Breast epithelium (tissue), 3 donors: ENCODE measurements around the gene DNAJC27.

Experiments
- POLR2A ChIP-seq: fragments of 450-650 bp; IDR thresholded peaks from one replicate; pipeline ENCODE4 v1.6.1; 2016; ENCODE audit warnings: antibody characterized with exemption, mild to moderate bottlenecking, moderate library complexity
- POLR2AphosphoS5 ChIP-seq, 3 donors: sonication (generic); formaldehyde crosslinking; IDR thresholded peaks; one replicate each; pipeline ENCODE4 v1.6.1; 2017; ENCODE audit warnings: antibody characterized with exemption in 3 of 3
- TF ChIP-seq, protein P1 (sequence below), 3 donors: fragments of 450-650 bp; IDR thresholded peaks; one replicate each; pipeline ENCODE4 v1.5.1; 2016 to 2017; ENCODE audit warnings: antibody characterized with exemption in 3 of 3, mild to moderate bottlenecking in 3 of 3, moderate library complexity in 3 of 3

DNA sequence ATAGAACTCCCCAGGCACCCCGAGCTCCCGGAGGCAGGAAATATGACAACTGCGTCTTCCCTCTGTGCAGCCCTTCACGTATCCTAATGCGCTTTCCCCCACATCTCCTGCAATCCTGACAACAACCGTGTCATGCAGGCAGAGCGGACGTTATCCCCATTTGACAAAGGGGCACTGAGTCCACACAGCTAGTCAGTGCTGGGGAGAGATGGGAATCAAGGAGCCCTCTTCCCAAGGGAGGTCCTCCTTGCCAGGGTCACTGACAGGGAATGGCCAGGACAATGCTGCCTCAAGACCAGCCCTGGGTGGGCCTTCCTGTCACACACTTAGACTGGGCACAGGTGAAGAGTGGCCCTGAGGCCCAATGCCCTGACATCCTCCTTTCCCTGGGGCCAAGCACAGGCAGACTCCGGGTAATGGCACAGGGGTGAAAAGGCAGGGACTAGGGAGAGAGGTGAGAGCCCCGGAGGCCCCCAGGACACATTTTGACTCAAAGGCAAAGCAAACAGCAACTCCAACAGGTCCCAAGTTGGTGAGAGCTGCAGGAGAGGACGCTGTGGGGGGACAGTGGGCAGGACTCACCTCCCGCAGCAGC lies 53.9 kb downstream of the DNAJC27 start:
- TF ChIP-seq, protein P1, sequence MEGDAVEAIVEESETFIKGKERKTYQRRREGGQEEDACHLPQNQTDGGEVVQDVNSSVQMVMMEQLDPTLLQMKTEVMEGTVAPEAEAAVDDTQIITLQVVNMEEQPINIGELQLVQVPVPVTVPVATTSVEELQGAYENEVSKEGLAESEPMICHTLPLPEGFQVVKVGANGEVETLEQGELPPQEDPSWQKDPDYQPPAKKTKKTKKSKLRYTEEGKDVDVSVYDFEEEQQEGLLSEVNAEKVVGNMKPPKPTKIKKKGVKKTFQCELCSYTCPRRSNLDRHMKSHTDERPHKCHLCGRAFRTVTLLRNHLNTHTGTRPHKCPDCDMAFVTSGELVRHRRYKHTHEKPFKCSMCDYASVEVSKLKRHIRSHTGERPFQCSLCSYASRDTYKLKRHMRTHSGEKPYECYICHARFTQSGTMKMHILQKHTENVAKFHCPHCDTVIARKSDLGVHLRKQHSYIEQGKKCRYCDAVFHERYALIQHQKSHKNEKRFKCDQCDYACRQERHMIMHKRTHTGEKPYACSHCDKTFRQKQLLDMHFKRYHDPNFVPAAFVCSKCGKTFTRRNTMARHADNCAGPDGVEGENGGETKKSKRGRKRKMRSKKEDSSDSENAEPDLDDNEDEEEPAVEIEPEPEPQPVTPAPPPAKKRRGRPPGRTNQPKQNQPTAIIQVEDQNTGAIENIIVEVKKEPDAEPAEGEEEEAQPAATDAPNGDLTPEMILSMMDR (IDR thresholded peaks at IDR 0.05) = no peak
- no peak for TF ChIP-seq POLR2A
- TF ChIP-seq POLR2AphosphoS5 (IDR thresholded peaks at IDR 0.05) = no peak
